PC-9 (cell line): ENCODE results near the gene PARG.
"Not testable (repeated sequence)": the region's sequence is repeated elsewhere in the genome, so short reads cannot be mapped to it uniquely, and the experiment has no call there.

Source experiments
- CTCF ChIP-seq: fragments of 200-600 bp; sonication (generic); conservative IDR thresholded peaks from 2 replicates; pipeline ENCODE4 v1.6.1; 2017; ENCODE audit warnings: mixed run types, antibody characterized with exemption, mild to moderate bottlenecking, moderate library complexity
- EZH2 ChIP-seq: fragments of 200-600 bp; sonication (generic); IDR thresholded peaks from 2 replicates; pipeline ENCODE4 v1.8.0; 2017; ENCODE audit warnings: antibody characterized with exemption, low read depth

- TF ChIP-seq CTCF, EZH2: not testable (repeated sequence)
Observed at GRCh38 chr10:49971466-49971865, 29.6 kb upstream of the PARG start.
